ENCODE data around the gene HSF2BP.
"Not testable (repeated sequence)": the region's sequence is repeated elsewhere in the genome, so short reads cannot be mapped to it uniquely, and the experiment has no call there.

DNA sequence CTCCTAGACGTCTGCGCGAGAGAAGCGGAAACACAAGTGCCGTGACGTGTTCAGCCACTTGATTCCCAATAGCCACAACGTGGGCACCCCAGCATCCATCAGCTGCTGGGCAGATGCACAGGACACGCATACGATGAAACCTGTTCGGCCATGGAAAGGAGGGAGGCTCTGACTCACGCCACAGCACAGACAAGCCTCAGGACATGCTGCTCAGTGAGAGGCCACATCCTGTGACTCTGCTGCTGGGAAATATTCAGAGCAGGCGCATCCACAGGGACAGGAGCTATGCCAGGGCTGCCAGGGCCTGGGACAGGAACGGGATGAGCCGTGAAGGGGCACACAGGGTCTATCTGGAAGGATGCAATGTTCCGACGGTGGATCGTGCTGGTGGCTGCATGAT, 171.1 kb downstream of the HSF2BP start:
- TF ChIP-seq, protein P1, sequence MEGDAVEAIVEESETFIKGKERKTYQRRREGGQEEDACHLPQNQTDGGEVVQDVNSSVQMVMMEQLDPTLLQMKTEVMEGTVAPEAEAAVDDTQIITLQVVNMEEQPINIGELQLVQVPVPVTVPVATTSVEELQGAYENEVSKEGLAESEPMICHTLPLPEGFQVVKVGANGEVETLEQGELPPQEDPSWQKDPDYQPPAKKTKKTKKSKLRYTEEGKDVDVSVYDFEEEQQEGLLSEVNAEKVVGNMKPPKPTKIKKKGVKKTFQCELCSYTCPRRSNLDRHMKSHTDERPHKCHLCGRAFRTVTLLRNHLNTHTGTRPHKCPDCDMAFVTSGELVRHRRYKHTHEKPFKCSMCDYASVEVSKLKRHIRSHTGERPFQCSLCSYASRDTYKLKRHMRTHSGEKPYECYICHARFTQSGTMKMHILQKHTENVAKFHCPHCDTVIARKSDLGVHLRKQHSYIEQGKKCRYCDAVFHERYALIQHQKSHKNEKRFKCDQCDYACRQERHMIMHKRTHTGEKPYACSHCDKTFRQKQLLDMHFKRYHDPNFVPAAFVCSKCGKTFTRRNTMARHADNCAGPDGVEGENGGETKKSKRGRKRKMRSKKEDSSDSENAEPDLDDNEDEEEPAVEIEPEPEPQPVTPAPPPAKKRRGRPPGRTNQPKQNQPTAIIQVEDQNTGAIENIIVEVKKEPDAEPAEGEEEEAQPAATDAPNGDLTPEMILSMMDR (IDR thresholded peaks at IDR 0.05) = not testable (repeated sequence)
- TF ChIP-seq POLR2AphosphoS5, POLR2A, EP300 (IDR thresholded peaks at IDR 0.05): not testable (repeated sequence)
